NB4 (cell line): Measurements from ENCODE around the gene CREBL2.

Experiments used
- POLR2A ChIP-seq: IDR thresholded peaks from 2 replicates; pipeline ENCODE4 v1.6.1; 2011; ENCODE audit warnings: mild to moderate bottlenecking; ENCODE audit not compliant: insufficient read length; ENCODE audit errors: extremely low read depth
- TF ChIP-seq, protein P1 (sequence below): IDR thresholded peaks from one replicate; pipeline ENCODE4 v1.5.1; 2012; ENCODE audit warnings: low read depth, low read length

DNA sequence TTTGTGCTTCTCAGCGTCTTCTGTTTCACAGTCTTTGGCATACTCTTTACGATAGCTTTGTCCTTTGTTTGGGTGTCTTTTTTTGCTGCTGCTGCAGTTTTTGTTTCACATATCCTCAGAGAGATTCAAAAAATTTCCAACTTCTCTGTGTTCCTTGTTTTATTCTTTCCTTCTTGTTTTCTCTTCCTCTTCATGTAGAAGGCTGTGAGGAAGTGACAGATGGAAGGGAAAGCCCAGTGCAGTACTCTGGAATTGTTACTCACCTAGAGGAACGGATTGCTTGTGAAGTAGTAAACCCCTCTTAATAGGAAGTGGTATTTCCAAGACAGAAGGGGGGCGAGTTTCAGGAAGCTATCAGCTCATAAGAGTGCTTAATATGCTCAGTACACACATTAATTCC, 1.7 kb downstream of the CREBL2 start:
- TF ChIP-seq, protein P1, sequence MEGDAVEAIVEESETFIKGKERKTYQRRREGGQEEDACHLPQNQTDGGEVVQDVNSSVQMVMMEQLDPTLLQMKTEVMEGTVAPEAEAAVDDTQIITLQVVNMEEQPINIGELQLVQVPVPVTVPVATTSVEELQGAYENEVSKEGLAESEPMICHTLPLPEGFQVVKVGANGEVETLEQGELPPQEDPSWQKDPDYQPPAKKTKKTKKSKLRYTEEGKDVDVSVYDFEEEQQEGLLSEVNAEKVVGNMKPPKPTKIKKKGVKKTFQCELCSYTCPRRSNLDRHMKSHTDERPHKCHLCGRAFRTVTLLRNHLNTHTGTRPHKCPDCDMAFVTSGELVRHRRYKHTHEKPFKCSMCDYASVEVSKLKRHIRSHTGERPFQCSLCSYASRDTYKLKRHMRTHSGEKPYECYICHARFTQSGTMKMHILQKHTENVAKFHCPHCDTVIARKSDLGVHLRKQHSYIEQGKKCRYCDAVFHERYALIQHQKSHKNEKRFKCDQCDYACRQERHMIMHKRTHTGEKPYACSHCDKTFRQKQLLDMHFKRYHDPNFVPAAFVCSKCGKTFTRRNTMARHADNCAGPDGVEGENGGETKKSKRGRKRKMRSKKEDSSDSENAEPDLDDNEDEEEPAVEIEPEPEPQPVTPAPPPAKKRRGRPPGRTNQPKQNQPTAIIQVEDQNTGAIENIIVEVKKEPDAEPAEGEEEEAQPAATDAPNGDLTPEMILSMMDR: no peak
- no peak for TF ChIP-seq POLR2A
